Neural crest cell (in vitro differentiated cells): Measurements from ENCODE around the gene ATP5PD. TPM values are rescaled to one million over a fixed set of nuclear protein-coding genes. Genes with fewer than 3 reads are reported as not detected.

Experiments
- DNase-seq: peaks from one replicate; pipeline ENCODE4 v3.0.0; 2021; ENCODE audit warnings: low read depth, mixed read lengths, low spot score
- H3K27ac Mint-ChIP-seq: one replicate; pipeline ENCODE4 v1.8.0; 2021; ENCODE audit warnings: mild to moderate bottlenecking, mixed read lengths; ENCODE audit not compliant: unreplicated experiment
- H3K27me3 Mint-ChIP-seq: 2 replicates; pipeline ENCODE4 v1.8.0; 2021; ENCODE audit warnings: low read depth, mild to moderate bottlenecking, mixed read lengths
- H3K36me3 Mint-ChIP-seq: 2 replicates; pipeline ENCODE4 v1.8.0; 2021; ENCODE audit warnings: low read depth, mild to moderate bottlenecking, mixed read lengths
- H3K4me1 Mint-ChIP-seq: 2 replicates; pipeline ENCODE4 v1.8.0; 2021; ENCODE audit warnings: mixed read lengths
- H3K4me3 Mint-ChIP-seq: one replicate; pipeline ENCODE4 v1.8.0; 2021; ENCODE audit warnings: mild to moderate bottlenecking, mixed read lengths
- H3K9me3 Mint-ChIP-seq: 2 replicates; pipeline ENCODE4 v1.8.0; 2021; ENCODE audit warnings: mixed read lengths
- CTCF ChIP-seq: fragments of 200-600 bp; sonication (generic); conservative IDR thresholded peaks from 2 replicates; pipeline ENCODE4 v1.5.0; 2021; ENCODE audit warnings: antibody characterized with exemption, mild to moderate bottlenecking
- total RNA-seq: library from RNA; stranded (reverse); gene quantifications from 2 replicates; pipeline ENCODE4 v1.2.1, GENCODE V29; 2021

Gene ATP5PD
- total RNA-seq, 1 donor from 2014 or later: 198 TPM

DNA sequence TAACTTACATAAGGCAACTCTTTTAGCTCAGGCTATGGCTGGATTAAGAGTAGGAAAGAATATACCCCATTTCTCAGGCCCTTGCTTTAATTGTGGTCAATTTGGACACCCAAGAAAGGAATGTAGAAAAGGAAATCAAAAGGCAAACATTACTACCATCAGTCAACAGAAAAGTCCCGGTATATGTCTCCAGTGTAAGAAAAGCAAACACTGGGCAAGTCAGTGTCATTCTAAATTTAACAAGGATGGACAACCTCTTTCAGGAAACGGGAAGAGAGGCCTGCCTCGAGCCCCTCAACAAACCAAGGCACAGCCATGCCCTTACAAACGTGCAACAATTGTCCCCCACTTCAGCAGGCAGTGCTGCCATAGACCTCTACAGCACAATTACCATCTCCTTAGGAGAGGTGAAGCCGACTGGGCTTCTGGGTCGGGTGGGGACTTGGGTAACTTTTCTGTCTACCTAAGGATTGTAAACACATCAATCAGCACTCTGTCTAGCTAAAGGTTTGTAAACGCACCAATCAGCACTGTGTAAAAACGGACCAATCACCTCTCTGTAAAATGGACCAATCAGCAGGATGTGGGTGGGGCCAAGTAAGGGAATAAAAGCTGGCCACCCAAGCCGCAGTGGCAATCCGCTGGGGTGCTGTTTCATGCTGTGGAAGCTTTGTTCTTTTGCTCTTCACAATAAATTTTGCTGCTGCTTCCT, 21.9 kb downstream of the ATP5PD start:
- peaks cover 28% of the 10 kb centered on the region for H3K36me3 Mint-ChIP-seq

DNA sequence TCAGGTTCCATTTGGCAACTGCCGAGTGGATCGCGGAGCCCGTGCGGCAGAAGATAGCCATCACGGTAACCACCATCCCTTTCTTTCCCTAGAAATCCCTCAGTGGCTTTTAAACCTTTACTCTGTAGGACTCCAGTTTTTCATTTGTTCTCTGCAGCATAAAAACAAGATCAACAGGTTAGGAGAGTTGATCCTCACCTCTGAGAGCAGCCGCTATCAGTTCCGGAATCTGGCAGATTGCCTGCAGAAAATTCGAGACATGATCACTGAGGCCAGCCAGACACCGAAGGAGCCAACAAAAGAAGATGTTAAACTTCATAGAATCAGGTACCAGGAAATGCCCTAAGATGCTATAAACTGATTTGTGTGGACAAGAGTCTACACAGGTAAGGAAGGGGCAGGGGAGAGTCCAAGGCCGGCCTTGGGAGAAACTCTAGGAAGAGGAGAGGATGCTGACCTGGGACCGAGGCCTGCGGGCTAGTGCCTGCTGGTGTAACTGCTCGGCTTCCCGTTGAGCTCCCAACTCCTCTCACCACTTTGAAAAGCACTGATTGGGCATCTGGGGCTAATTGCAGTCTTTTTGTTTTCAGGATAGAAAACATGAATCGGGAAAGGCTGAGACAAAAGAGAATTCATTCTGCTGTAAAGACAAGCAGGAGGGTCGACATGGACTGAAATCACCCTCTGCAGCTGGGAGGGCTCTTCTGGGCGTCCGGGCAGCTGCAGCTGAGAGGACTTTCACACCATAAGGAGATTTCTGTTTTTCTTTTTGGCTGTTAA, 26.2 kb downstream of the ATP5PD start:
- H3K36me3 Mint-ChIP-seq: peaks cover 26% of the 10 kb centered on the region
- no peaks in the 10 kb centered on the region for H3K4me1 Mint-ChIP-seq

More for the DNA sequence above, 21.9 kb downstream of the ATP5PD start:
- Mint-ChIP-seq H3K27me3 (peaks cover 4% of the 10 kb centered on the region), H3K4me1 (no peaks in the 10 kb centered on the region), H3K4me3 (no peak overlapping the region), H3K9me3 (peaks cover 10% of the 10 kb centered on the region), H3K27ac (no peak overlapping the region)
- TF ChIP-seq CTCF: no peak
- DNase-seq: no peak

DNA sequence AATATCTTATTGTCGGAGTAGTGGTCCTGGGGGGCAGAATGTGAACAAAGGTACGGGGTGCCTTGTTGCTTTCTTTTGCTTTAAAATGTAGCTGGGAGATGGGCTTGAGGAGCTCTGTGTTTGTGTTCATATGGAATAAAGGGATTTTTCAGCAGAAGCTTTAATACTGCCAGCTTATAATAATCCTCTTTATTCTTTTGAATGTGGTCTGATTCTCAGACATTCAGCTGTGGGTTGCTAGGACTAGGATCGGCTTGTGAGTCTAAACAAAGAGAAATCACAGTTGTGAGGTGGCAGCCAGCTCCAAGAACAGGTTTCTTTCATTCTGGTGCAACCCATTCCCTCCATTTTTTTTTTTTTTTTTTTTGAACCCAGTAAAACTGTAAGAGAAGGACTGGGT, 27.1 kb downstream of the ATP5PD start:
- Mint-ChIP-seq H3K4me1 (peaks cover 2% of the 10 kb centered on the region), H3K36me3 (peaks cover 20% of the 10 kb centered on the region), H3K4me3 (no peak overlapping the region), H3K9me3 (no peaks in the 10 kb centered on the region), H3K27ac (no peak overlapping the region), H3K27me3 (no peaks in the 10 kb centered on the region)
- no peak for TF ChIP-seq CTCF
- DNase-seq: no peak

More for the DNA sequence above, 26.2 kb downstream of the ATP5PD start:
- no peaks in the 10 kb centered on the region for H3K27me3 Mint-ChIP-seq
- no peaks in the 10 kb centered on the region for H3K9me3 Mint-ChIP-seq
- H3K27ac Mint-ChIP-seq: no peak overlapping the region
- H3K4me3 Mint-ChIP-seq: no peak overlapping the region
- no peak for DNase-seq
- TF ChIP-seq CTCF: no peak

DNA sequence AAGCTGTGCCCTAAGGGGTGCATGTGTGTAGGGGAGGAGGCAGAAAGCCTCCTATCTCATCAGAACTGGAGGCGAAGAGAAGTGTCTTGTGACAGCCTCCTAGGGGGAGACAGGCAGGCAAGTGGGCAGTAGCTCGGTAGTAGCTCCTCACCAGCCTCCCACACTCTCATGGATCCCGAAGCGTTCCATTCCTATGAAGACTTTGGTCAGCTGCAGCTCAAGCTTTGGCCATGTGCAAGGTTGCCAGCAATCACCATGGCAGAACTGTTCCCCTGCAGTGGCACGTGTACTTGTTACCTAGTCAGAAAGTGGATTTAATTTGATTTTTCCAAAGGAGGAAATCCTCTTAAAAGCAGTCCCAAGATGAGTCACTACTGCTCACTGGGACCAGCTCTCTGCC, 27.6 kb downstream of the ATP5PD start:
- no peak for TF ChIP-seq CTCF
- Mint-ChIP-seq H3K4me3 (no peak overlapping the region), H3K4me1 (peaks cover 4% of the 10 kb centered on the region), H3K36me3 (peaks cover 15% of the 10 kb centered on the region), H3K27me3 (no peaks in the 10 kb centered on the region), H3K9me3 (no peaks in the 10 kb centered on the region), H3K27ac (no peak overlapping the region)
- DNase-seq: no peak

DNA sequence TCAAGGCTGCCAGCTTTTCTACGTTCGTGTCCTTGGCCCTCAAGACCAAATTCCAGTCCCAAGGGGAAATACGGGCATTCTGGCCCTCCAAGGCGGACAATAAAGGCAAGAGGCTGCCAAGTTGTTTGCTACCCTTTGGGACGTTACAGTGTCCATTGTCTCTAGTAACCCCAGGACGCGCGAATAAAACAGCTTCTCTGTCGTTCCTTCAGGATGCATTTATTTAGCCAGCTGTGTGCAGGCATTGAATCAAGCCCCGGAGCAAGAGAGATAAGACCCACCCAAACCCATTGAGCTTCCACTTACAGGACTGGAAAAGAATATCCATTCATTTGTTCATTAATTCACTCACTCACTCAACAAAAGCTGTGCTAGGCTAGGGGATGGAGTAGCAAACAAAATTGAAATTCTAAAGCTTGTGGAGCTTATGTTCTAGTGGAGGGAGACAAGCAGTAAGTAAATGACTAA, 33.6 kb downstream of the ATP5PD start:
- TF ChIP-seq CTCF: no peak
- peak overlapping the region; percentile 97 for H3K27ac Mint-ChIP-seq
- H3K4me3 Mint-ChIP-seq: peak overlapping the region; percentile 97
- no peaks in the 10 kb centered on the region for H3K9me3 Mint-ChIP-seq
- no peaks in the 10 kb centered on the region for H3K27me3 Mint-ChIP-seq
- no peak for DNase-seq
- H3K36me3 Mint-ChIP-seq: peaks cover 3% of the 10 kb centered on the region
- H3K4me1 Mint-ChIP-seq: peaks cover 30% of the 10 kb centered on the region
